K562 treated with DMSO at 1 percent for 24 hours (cell line): Measurements from ENCODE around the gene CCDC169. TPM values are rescaled to one million over a fixed set of nuclear protein-coding genes. Genes with fewer than 3 reads are reported as not detected.

Source experiments
- total RNA-seq: library from RNA; unstranded; fragments of 300-600 nt; gene quantifications from 2 replicates; pipeline ENCODE4 v1.2.3, GENCODE V29; 2022; ENCODE audit warnings: low read depth; ENCODE audit not compliant: insufficient read depth

Gene CCDC169
- total RNA-seq: 2.0 and 3.1 TPM in 2 replicates

DNA sequence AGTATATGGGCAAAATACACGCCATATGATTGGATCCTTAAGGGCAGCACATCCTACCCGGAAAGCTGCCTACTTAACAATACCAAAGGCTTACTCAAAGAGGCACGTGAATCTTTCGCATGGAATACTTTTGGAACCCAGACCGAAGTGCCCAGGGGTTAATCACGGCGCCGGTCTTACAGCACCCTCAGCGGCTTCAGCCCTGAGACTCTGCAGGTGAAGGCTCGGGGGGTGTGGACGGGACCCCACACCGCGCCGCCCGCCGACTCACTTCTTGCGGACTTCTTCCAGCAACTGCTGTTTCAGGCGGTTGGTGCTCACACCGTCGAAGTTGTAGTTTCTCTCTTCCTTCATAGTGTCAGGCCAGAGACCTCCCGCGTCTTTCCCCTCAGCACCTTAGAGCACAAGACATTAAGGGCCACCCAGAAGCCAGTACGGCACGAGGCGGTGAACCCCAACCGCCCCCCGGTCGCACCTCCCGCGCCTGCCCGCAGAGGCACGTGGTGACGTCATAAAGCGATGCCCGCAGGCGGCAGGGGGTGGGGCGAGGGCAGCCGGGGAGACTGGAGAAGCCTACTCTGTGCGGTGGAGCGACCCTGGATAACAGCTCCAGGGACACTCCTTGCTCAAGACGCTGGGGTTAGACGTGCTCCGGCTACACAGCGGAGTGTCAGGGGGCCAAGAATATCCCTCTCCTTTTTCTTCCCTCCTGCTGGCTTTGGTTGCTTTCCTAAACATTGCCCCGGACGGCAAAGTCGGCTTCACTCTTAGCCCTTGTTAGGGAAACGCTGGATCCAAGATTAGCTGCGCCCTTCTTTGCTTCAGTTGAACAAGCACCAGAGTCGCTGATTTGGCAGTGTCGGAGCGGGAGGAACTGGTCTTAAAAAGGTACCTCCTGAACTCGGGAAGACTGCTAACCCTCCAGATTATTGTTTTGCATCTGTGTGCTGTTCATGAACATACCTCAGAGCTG is at the start of gene CCDC169:
CCDC169 (minus strand) TSS at position 449 of the 973 bp plus-strand sequence; CDS start at position 354, 95 bp downstream.

DNA sequence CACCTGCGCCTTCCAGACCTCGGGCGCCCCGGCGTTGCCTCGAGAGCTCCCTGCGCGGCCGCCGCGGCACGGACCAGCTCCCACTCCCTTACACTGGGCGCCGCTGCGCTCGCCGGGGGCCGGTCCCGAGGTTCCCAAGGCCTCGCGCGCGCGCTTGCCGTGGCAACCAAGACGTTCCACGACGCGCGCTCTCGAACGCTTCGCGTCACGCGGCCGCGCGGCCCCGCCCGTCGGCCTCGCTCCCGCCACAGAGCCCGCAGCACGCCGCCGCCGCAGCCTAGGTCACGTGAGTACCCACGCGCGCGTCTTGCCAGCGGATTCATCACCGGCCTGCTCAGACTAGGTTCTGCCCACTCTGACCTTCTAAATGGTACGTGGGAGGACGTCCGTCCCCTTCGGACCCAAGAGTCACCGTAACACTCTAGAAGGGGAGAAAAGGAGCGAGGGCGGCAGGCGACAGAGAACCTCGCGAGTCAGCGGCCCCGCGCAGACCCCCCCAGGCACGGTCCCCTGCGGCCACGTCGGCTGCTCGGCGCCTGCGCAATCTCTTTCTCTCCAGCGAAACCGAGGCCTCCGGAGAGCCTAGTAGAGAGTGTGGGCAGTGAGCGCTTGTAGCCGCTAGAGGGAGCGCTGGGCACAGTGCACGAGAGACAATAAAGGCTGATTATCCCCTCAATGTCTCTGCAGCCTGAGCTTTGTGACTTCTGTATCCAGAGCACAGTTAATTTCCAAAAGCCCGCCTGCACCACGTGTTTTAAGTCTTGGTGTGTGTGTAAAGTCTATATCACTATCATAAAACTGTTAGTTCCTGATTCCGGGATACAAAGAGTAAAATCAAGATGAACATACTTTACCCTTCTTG is 48.8 kb upstream of the CCDC169 start, which contains the start of gene SPART:
SPART (minus strand) TSS at position 173 of the 862 bp plus-strand sequence. CDS start 10,564 bp downstream, outside the sequence.

DNA sequence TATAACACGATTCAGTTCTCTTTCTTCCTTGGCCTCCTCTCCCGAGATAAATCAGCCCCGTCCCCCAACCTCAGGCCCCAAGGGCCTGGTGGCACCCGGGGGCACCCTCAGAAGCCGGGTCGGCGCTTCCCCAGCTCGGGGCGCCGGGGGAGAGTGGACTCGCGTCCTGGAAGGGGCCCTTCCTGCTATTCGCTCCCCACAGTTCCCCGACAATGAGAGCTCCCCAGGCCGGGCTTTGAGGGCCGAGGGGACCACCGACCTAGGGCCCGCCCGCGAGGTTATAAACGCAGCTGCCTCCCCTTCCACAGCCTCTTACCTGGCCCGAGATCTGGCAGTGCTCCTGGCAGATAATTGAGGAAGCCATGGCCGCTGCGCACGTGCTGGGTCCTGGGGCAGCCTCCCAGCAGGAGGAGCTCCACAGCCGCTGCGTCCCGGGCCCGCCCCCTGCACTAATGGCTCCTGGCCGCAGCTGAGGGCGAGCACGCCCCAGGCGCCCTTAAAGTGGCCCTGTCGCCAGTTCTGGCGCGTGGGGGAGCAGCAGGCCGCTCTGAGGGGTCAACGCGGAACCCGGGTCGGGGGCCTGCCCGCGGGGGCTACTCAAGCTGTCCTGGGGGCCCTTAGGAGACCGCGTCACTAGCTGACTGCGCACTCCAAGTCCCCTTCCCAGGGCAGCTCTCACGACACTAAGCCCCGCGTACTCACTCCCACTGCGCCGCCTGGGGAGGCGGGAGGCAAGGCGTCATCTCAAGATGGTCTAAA is 83.3 kb downstream of the CCDC169 start, which contains the start of gene SOHLH2:
SOHLH2 (minus strand) TSS at position 394 of the 759 bp plus-strand sequence; CDS start at position 364, 30 bp downstream.

Other genes starting within 250 kb of the CCDC169 start
- gene DCLK1, start 166.4 kb downstream of the CCDC169 start, total RNA-seq: not detected in 2 replicates
- 2.5 and 3.0 TPM in 2 replicates for gene SOHLH2, start 83.3 kb downstream of the CCDC169 start, total RNA-seq
- 22.9 and 23.8 TPM in 2 replicates for gene SPART, start 48.6 kb upstream of the CCDC169 start, total RNA-seq
- 0.14 TPM in 1 of 2 replicates, not detected in the other for gene CCNA1, start 134.7 kb upstream of the CCDC169 start, total RNA-seq